Breast epithelium (tissue), 4 donors: Measurements from ENCODE around the gene PER2. TPM values are rescaled to one million over a fixed set of nuclear protein-coding genes. Genes with fewer than 3 reads are reported as not detected.
"Not testable (repeated sequence)": the region's sequence is repeated elsewhere in the genome, so short reads cannot be mapped to it uniquely, and the experiment has no call there.

Source experiments
- DNase-seq, 2 donors: peaks; one replicate each; pipeline ENCODE4 v3.0.0-alpha.2; 2019; ENCODE audit warnings: low spot score in 2 of 2
- H3K27ac ChIP-seq, 2 donors: fragments of 200-600 bp; sonication (generic) in 1 of 2; one replicate each; pipeline ENCODE4 v1.5.1; 2016 to 2019; ENCODE audit warnings: mild to moderate bottlenecking in 1 of 2
- H3K27me3 ChIP-seq, 2 donors: fragments of 200-600 bp; sonication (generic) in 1 of 2; one replicate each; pipeline versions ENCODE4 v1.5.1 to v1.6.0; 2017 to 2019; ENCODE audit warnings: control low read depth in 1 of 2, mild to moderate bottlenecking in 1 of 2
- H3K36me3 ChIP-seq: fragments of 200-600 bp; one replicate; pipeline ENCODE4 v1.5.1; 2019
- H3K4me1 ChIP-seq, 2 donors: fragments of 200-600 bp; sonication (generic); one replicate each; pipeline ENCODE4 v1.5.1; 2016 to 2019; ENCODE audit warnings: control low read depth in 1 of 2
- H3K4me3 ChIP-seq, 3 donors: fragments of 200-600 bp; sonication (generic); 1 replicate in 2 of 3; 2 replicates in 1 of 3; pipeline ENCODE4 v1.5.1; 2016 to 2019; ENCODE audit warnings: mild to moderate bottlenecking in 3 of 3, moderate library complexity in 2 of 3
- H3K9me3 ChIP-seq, 2 donors: fragments of 200-600 bp; sonication (generic) in 1 of 2; one replicate each; pipeline ENCODE4 v1.5.1; 2016 to 2019; ENCODE audit warnings: control low read depth in 1 of 2
- CTCF ChIP-seq, 3 donors: fragments of 450-650 bp; IDR thresholded peaks; one replicate each; pipeline ENCODE4 v1.5.1; 2016 to 2017; ENCODE audit warnings: antibody characterized with exemption in 3 of 3, mild to moderate bottlenecking in 3 of 3, moderate library complexity in 3 of 3
- POLR2A ChIP-seq: fragments of 450-650 bp; IDR thresholded peaks from one replicate; pipeline ENCODE4 v1.6.1; 2016; ENCODE audit warnings: antibody characterized with exemption, mild to moderate bottlenecking, moderate library complexity
- POLR2AphosphoS5 ChIP-seq, 3 donors: sonication (generic); formaldehyde crosslinking; IDR thresholded peaks; one replicate each; pipeline ENCODE4 v1.6.1; 2017; ENCODE audit warnings: antibody characterized with exemption in 3 of 3
- intact Hi-C: fragments of 100-400 bp; cut with DNase I; formaldehyde crosslinking; loops from one replicate; pipeline ENCODE4 v1.15.1; 2023; ENCODE audit warnings: low total_unique reads
- total RNA-seq, 3 donors: library from RNA; depleted of rRNA; stranded (reverse); fragments of >200 nt; gene quantifications; one replicate each; pipeline ENCODE4 v1.1.0, GENCODE V29; 2016

Gene PER2
- total RNA-seq, 3 donors from 2014 or later = 14.1 to 29.7 (median 16.1) TPM

DNA sequence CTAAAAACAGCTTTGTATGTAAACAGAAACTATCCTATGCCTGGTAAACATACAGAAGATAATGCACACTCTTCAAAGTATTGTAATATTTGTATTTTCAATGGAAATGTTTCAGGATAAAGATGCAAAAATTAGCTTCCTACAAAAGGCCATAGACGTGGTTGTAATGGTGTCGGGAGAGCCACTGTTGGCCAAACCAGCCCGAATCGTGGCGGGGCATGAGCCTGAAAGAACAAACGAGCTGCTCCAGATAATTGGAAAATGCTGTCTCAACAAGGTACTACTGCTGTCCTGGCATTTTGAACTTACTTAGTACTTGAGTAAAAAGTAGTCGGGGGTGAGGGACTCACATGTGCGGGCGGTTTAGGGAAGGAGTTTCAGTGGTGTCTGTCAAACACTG is 37.3 kb upstream of the PER2 start:
- DNase-seq = peak in 1 of 2 donors; percentile 7
- Histone ChIP-seq H3K27ac (no peak overlapping the region), H3K9me3 (no peaks in the 10 kb centered on the region), H3K27me3 (no peaks in the 10 kb centered on the region), H3K36me3 (no peaks in the 10 kb centered on the region), H3K4me1 (peaks cover 6 to 10% of the 10 kb centered on the region in 2 donors), H3K4me3 (no peak overlapping the region)
- TF ChIP-seq CTCF (IDR thresholded peaks at IDR 0.05) (no peak), POLR2AphosphoS5 (IDR thresholded peaks at IDR 0.05) (no peak), POLR2A (no peak)
- intact Hi-C loops = no loop called here

GRCh38 chr2:238324248-238324647 is 35.8 kb upstream of the PER2 start:
- not testable (repeated sequence) for H3K27ac ChIP-seq, H3K4me1 ChIP-seq, H3K36me3 ChIP-seq, H3K9me3 ChIP-seq, H3K27me3 ChIP-seq, H3K4me3 ChIP-seq, DNase-seq
- intact Hi-C loops = loop anchor here (5.0 kb wide), 1 partner anchor 62 kb away; no protein-coding TSS in a partner anchor

GRCh38 chr2:238322001-238322411 is 33.6 kb upstream of the PER2 start:
- Histone ChIP-seq H3K36me3 (no peaks in the 10 kb centered on the region), H3K27ac (no peak overlapping the region), H3K9me3 (no peaks in the 10 kb centered on the region), H3K4me1 (peaks cover 6 to 10% of the 10 kb centered on the region in 2 donors), H3K4me3 (peak overlapping the region in 1 of 3 donors; percentile 89), H3K27me3 (no peaks in the 10 kb centered on the region)
- DNase-seq = no peak
- TF ChIP-seq CTCF (IDR thresholded peaks at IDR 0.05) = no peak
- no peak for TF ChIP-seq POLR2A
- no peak for TF ChIP-seq POLR2AphosphoS5 (IDR thresholded peaks at IDR 0.05)
- intact Hi-C loops = loop anchor here (5.0 kb wide), 1 partner anchor 60 kb away; no protein-coding TSS in a partner anchor

GRCh38 chr2:238321467-238321866 is 33.1 kb upstream of the PER2 start:
- no peak for DNase-seq
- no peaks in the 10 kb centered on the region for H3K27me3 ChIP-seq
- peak overlapping the region; percentile 74 to 89 (median 82) for H3K4me3 ChIP-seq
- TF ChIP-seq POLR2A (no peak), CTCF (IDR thresholded peaks at IDR 0.05) (no peak), POLR2AphosphoS5 (IDR thresholded peaks at IDR 0.05) (no peak)
- no peaks in the 10 kb centered on the region for H3K9me3 ChIP-seq
- no peaks in the 10 kb centered on the region for H3K36me3 ChIP-seq
- intact Hi-C loops = loop anchor here (5.0 kb wide), 1 partner anchor 59 kb away; no protein-coding TSS in a partner anchor
- peak overlapping the region; percentile 78 to 87 for H3K27ac ChIP-seq
- H3K4me1 ChIP-seq = peaks cover 6 to 10% of the 10 kb centered on the region in 2 donors

GRCh38 chr2:238320648-238321281 is 32.4 kb upstream of the PER2 start:
- Histone ChIP-seq H3K9me3 (no peaks in the 10 kb centered on the region), H3K36me3 (no peaks in the 10 kb centered on the region), H3K27ac (peak overlapping the region; percentile 78 to 87), H3K4me3 (peak overlapping the region; percentile 74 to 89 (median 82)), H3K4me1 (peaks cover 6 to 10% of the 10 kb centered on the region in 2 donors), H3K27me3 (no peaks in the 10 kb centered on the region)
- TF ChIP-seq CTCF (IDR thresholded peaks at IDR 0.05) (peak in 1 of 3 donors; percentile 13), POLR2AphosphoS5 (IDR thresholded peaks at IDR 0.05) (no peak), POLR2A (no peak)
- DNase-seq = no peak
- intact Hi-C loops = loop anchor here (5.0 kb wide), 1 partner anchor 58 kb away; no protein-coding TSS in a partner anchor
